Measurements from ENCODE around the gene PGAP6. TPM values are rescaled to one million over a fixed set of nuclear protein-coding genes. Genes with fewer than 3 reads are reported as not detected.

The PGAP6 gene
- total and polyA plus RNA-seq, 2 of the 13 experiments (the other 11 are each of a cell fraction or from before 2014, with no cell fraction given): 52.7 to 136 TPM

DNA sequence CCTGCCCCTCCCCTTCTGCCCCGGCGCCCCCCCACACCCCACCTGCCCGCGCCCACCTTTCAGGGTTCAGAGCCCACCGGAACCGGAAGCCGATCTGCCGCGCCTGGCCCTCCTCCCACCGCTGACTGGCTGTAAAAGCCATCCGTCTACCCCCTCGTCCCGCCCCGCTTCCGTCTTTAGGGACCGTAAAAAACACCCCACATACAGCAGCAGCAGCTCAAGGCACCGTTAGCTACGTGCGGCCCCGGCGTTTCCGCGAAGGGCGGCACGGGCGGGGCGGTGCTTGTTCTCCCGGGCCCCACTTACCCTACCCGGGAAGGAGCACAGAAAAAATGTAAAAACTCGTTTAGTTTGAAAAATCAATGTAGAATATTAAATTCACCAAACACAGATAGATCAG lies 11.3 kb downstream of the PGAP6 start, which contains the start of gene MRPL28 (continued):
- TF ChIP-seq, protein P1, sequence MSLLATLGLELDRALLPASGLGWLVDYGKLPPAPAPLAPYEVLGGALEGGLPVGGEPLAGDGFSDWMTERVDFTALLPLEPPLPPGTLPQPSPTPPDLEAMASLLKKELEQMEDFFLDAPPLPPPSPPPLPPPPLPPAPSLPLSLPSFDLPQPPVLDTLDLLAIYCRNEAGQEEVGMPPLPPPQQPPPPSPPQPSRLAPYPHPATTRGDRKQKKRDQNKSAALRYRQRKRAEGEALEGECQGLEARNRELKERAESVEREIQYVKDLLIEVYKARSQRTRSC (CRISPR knock-in tag; IDR thresholded peaks at IDR 0.05; ENCODE audit: low read depth): no peak
- TF ChIP-seq, protein P2, sequence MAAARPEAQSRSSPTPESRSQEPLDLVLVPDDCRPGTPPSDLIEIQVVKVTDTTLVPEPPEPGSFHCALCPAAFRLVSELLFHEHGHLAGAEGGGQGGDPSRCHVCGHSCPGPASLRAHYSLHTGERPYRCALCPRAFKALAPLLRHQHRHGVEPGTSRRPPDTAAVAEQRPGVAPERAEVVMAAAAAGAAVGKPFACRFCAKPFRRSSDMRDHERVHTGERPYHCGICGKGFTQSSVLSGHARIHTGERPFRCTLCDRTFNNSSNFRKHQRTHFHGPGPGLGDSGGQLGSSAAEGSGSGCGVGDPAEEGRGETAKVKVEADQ (CRISPR knock-in tag; IDR thresholded peaks at IDR 0.05; ENCODE audit: borderline replicate concordance): no peak
- peak; percentile 23; the same call in 1 of the 3 replicates for TF ChIP-seq MXI1 (IDR thresholded peaks at IDR 0.05; ENCODE audit: borderline replicate concordance, low read depth, low read length)
- TF ChIP-seq SMAD3 (CRISPR knock-in tag; IDR thresholded peaks at IDR 0.05): no peak
- TF ChIP-seq, protein P3, sequence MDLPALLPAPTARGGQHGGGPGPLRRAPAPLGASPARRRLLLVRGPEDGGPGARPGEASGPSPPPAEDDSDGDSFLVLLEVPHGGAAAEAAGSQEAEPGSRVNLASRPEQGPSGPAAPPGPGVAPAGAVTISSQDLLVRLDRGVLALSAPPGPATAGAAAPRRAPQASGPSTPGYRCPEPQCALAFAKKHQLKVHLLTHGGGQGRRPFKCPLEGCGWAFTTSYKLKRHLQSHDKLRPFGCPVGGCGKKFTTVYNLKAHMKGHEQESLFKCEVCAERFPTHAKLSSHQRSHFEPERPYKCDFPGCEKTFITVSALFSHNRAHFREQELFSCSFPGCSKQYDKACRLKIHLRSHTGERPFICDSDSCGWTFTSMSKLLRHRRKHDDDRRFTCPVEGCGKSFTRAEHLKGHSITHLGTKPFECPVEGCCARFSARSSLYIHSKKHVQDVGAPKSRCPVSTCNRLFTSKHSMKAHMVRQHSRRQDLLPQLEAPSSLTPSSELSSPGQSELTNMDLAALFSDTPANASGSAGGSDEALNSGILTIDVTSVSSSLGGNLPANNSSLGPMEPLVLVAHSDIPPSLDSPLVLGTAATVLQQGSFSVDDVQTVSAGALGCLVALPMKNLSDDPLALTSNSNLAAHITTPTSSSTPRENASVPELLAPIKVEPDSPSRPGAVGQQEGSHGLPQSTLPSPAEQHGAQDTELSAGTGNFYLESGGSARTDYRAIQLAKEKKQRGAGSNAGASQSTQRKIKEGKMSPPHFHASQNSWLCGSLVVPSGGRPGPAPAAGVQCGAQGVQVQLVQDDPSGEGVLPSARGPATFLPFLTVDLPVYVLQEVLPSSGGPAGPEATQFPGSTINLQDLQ (CRISPR knock-in tag; IDR thresholded peaks at IDR 0.05): no peak
- TF ChIP-seq SKI (IDR thresholded peaks at IDR 0.05; ENCODE audit: partially characterized antibody): peak; percentile 40
- TF ChIP-seq ZNF75D (CRISPR knock-in tag; IDR thresholded peaks at IDR 0.05; ENCODE audit: borderline replicate concordance): no peak
- TF ChIP-seq KDM5A (IDR thresholded peaks at IDR 0.05; ENCODE audit: borderline replicate concordance, low read length): no peak
- TF ChIP-seq ATF7-NPFF (CRISPR knock-in tag; IDR thresholded peaks at IDR 0.05; ENCODE audit: low read depth): no peak
- TF ChIP-seq NPAS2 (CRISPR knock-in tag; IDR thresholded peaks at IDR 0.05; ENCODE audit: borderline replicate concordance): no peak
- no peak for TF ChIP-seq ZNF296 (CRISPR knock-in tag; conservative IDR thresholded peaks at IDR 0.05)
- TF ChIP-seq ZNF552 (CRISPR knock-in tag; IDR thresholded peaks at IDR 0.05; ENCODE audit: borderline replicate concordance): no peak
- no peak for TF ChIP-seq SNAPC2 (CRISPR knock-in tag; IDR thresholded peaks at IDR 0.05)
- no peak for TF ChIP-seq U2AF1 (optimal IDR thresholded peaks at IDR 0.05; ENCODE audit: low read depth, low read length)
- TF ChIP-seq NR1H2 (CRISPR knock-in tag; IDR thresholded peaks at IDR 0.05; ENCODE audit: borderline replicate concordance, low read depth): no peak
- 0 out of 2 replicates have a peak, but pooled peaks have one; percentile 59 for TF ChIP-seq ZNF670 (CRISPR knock-in tag; IDR thresholded peaks at IDR 0.05; ENCODE audit: borderline replicate concordance)
- peak; percentile 49; the same call in 1 of the 2 replicates for TF ChIP-seq PHF20 (CRISPR knock-in tag; IDR thresholded peaks at IDR 0.05)
- no peak for TF ChIP-seq HNF4G (IDR thresholded peaks at IDR 0.05; ENCODE audit: borderline replicate concordance, low read depth, low read length)
- no peak for TF ChIP-seq HNF4G (CRISPR knock-in tag; IDR thresholded peaks at IDR 0.05; ENCODE audit: borderline replicate concordance, low read depth)
- no peak for TF ChIP-seq RBM22 (optimal IDR thresholded peaks at IDR 0.05; ENCODE audit: low read length)
- no peak for TF ChIP-seq ZZZ3 (CRISPR knock-in tag; IDR thresholded peaks at IDR 0.05; ENCODE audit: borderline replicate concordance)
- TF ChIP-seq ZNF326 (CRISPR knock-in tag; IDR thresholded peaks at IDR 0.05; ENCODE audit: borderline replicate concordance): peak; percentile 92
- peak; percentile 32; the same call in 1 of the 2 replicates for TF ChIP-seq CREM (IDR thresholded peaks at IDR 0.05)
- TF ChIP-seq CREM (CRISPR knock-in tag; IDR thresholded peaks at IDR 0.05): no peak
- TF ChIP-seq FLYWCH1 (CRISPR knock-in tag; IDR thresholded peaks at IDR 0.05): no peak
- TF ChIP-seq, protein P4, sequence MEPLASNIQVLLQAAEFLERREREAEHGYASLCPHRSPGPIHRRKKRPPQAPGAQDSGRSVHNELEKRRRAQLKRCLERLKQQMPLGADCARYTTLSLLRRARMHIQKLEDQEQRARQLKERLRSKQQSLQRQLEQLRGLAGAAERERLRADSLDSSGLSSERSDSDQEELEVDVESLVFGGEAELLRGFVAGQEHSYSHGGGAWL (CRISPR knock-in tag; IDR thresholded peaks at IDR 0.05): no peak
- TF ChIP-seq DNMT1 (CRISPR knock-in tag; IDR thresholded peaks at IDR 0.05): no peak
- TF ChIP-seq KDM2A (CRISPR knock-in tag; IDR thresholded peaks at IDR 0.05; ENCODE audit: borderline replicate concordance, low read depth): peak; percentile 99
- no peak for TF ChIP-seq ZNF557 (CRISPR knock-in tag; IDR thresholded peaks at IDR 0.05)
